ENCODE measurements around the gene NHLRC1. TPM values are rescaled to one million over a fixed set of nuclear protein-coding genes. Genes with fewer than 3 reads are reported as not detected.
A peak's percentile ranks its signal among the peaks of the same experiment; 100 is the strongest.

The NHLRC1 gene
- total RNA-seq, result 1 to 10 TPM; 1.7 to 4.9 (median 3.5) TPM

DNA sequence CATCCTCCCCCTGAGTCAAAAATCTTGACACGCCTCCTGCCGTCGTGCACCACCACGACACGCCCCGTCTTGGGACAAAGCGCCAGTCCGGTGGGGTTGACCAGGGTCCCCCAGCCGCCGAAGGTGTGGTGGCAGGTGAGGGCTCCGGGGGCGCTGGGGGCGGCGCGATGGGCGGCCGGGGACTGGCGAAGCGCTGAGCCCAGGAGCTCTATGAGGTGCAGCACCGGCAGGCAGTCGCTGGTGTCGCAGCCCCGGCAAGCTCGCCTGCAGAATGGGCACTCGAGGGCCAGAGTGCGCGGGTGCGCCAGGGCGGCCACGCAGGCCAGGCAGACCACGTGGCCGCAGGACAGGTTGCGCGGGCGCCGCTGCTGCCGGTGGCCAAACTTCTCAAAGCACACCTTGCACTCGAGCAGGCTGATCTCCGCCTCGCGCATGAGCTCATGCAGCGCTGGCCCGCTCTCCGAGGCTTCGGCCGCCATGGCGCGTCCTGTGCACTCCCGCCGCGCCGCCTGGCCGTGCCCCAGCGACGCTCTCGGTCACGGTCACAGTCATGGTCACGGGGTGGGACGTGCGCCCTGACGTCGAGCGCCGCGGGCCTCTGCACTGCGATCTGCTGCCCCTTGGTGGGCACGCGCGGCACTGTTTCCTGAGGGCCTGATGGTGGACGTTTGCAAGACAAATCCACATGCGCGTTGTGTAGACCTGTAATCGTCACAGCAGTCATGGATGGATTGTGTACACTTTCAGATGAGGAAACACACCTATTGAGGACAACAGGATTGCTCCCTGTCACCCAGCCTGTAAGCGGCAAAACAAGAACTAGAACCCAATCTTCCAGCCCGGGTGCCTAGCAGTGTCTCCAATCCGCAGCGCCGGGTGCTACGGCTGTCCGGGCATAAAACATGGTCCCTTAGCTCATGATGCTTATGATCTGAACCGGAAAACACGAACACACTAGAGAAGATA lies at the start of gene NHLRC1:
TSS of gene NHLRC1 (minus strand) at position 550 of the 966 bp plus-strand sequence. CDS start at position 479, 71 bp downstream.
- H3K4me1 ChIP-seq, result peaks cover 11 to 14% of the 10 kb centered on the region in 2 donors
- no peaks in the 10 kb centered on the region for H3K36me3 ChIP-seq
- 39 to 59% methylated on average over 12 to 29 of the region's 82 CpGs for WGBS, 2 donors
- H3K27me3 ChIP-seq, result no peaks in the 10 kb centered on the region
- H3K27ac ChIP-seq, result peak within 1 kb of the TSS; percentile 4 to 77 (median 73)
- DNase-seq, result peak; percentile 94
- H3K4me3 ChIP-seq (replicated peaks in 1 of 3), result peak within 1 kb of the TSS in 2 of 3 donors; percentile 10 to 40
- intact Hi-C loops (cut with DNase I), result loop anchor here (10.0 kb wide), 2 partner anchors 288 to 538 kb away; no protein-coding TSS in a partner anchor
- TF ChIP-seq CTCF (IDR thresholded peaks at IDR 0.05), result peak; percentile 64 to 99 (median 92)
- TF ChIP-seq POLR2A (IDR thresholded peaks at IDR 0.05), result peak in 1 of 2 donors; percentile 73
- no peaks in the 10 kb centered on the region for H3K9me3 ChIP-seq

DNA sequence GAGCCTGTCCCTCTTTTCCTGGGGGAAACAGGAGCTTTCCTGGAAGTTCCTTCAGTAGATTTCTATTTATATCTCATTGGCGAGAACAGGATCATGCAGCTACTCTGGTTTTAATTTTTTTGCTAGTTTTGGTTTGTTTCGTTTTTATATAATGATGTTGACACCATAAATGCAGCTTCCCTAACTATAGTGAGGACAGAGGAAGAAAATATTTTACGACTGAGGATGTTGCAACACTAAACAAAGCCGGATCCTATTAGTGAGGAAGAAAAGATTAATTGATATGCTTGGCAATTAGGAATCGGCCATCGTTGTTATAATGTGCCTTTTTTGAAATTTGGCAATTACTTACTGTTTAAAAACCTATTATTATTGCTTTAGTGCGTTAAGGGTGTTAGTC lies 49.4 kb upstream of the NHLRC1 start:
- Histone ChIP-seq H3K9me3 (no peaks in the 10 kb centered on the region), H3K36me3 (peaks cover 23 to 29% of the 10 kb centered on the region in 2 donors), H3K4me3 (replicated peaks in 1 of 3) (no peak overlapping the region), H3K4me1 (no peaks in the 10 kb centered on the region), H3K27me3 (no peaks in the 10 kb centered on the region), H3K27ac (no peak overlapping the region)
- TF ChIP-seq POLR2A (IDR thresholded peaks at IDR 0.05) (no peak), CTCF (IDR thresholded peaks at IDR 0.05) (no peak)
- no peak for DNase-seq
- 88 to 94% methylated on average over 7 of the region's 7 CpGs for WGBS, 2 donors
- intact Hi-C loops (cut with DNase I), result no loop called here

GRCh38 chr6:18168264-18168663 lies 45.8 kb upstream of the NHLRC1 start:
- no peaks in the 10 kb centered on the region for H3K4me1 ChIP-seq
- WGBS, 2 donors, result 99% methylated on average over 3 of the region's 3 CpGs
- intact Hi-C loops (cut with DNase I), result no loop called here
- H3K9me3 ChIP-seq, result no peaks in the 10 kb centered on the region
- no peak overlapping the region for H3K4me3 ChIP-seq (replicated peaks in 1 of 3)
- no peak for DNase-seq
- no peak overlapping the region for H3K27ac ChIP-seq
- H3K36me3 ChIP-seq, result peaks cover 23 to 47% of the 10 kb centered on the region in 2 donors
- no peaks in the 10 kb centered on the region for H3K27me3 ChIP-seq
- TF ChIP-seq CTCF (IDR thresholded peaks at IDR 0.05) (no peak), POLR2A (IDR thresholded peaks at IDR 0.05) (no peak)

DNA sequence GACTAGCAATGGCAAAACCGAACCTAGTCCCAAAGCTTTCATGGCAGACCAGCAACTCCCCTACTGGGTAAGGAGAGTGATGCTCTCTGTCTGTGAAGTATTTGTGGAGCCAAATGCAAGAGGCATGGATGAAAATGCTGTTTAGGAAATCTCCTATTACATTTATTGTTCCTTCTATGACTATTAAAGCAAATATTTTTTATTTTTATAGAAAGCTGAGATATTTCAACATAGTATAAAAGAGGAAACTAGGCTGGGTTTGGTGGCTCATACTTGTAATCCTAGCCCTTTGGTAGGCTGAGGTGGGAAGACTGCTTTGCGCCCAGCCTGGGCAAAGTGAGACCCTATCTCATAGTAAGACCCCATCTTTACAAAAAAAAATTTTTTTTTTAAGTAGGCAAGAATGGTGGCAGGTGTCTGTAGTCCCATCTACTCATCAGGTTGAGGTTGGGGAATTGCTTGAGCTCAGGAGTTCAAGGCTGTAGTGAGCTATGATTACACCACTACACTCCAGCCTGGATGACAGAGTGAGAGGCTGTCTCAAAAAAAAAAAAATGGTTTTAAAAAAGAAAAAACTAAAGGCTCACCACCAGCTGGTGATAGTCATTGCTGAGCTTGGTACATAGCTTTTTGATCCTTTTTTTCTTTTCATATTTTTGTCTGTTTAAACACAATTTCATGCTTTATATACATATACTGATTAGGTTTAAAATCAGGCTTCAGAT lies 44.0 kb upstream of the NHLRC1 start:
- Histone ChIP-seq H3K27me3 (no peaks in the 10 kb centered on the region), H3K36me3 (peaks cover 32 to 40% of the 10 kb centered on the region in 2 donors), H3K4me1 (no peaks in the 10 kb centered on the region), H3K9me3 (no peaks in the 10 kb centered on the region), H3K27ac (no peak overlapping the region), H3K4me3 (replicated peaks in 1 of 3) (no peak overlapping the region)
- no peak for TF ChIP-seq POLR2A (IDR thresholded peaks at IDR 0.05)
- no peak for TF ChIP-seq CTCF (IDR thresholded peaks at IDR 0.05)
- DNase-seq, result no peak
- intact Hi-C loops (cut with DNase I), result no loop called here
- WGBS, 2 donors, result 92 to 98% methylated on average over 2 of the region's 2 CpGs
